ENCODE data around the gene ZNF831.

The ZNF831 gene

GRCh38 chr20:59183751-59184150 lies 20.1 kb downstream of the ZNF831 start:
- no peak for TF ChIP-seq CTCF (IDR thresholded peaks at IDR 0.05; ENCODE audit: low read length, missing control alignments)
- DNase-seq (ENCODE audit: low read depth): no peak
- no peak overlapping the region for H3K4me3 ChIP-seq (replicated peaks; ENCODE audit: low read depth, low read length)

GRCh38 chr20:59184880-59185447 lies 21.3 kb downstream of the ZNF831 start:
- TF ChIP-seq CTCF (IDR thresholded peaks at IDR 0.05; ENCODE audit: low read length, missing control alignments): no peak

GRCh38 chr20:59185809-59186208 lies 22.2 kb downstream of the ZNF831 start:
- no peak for DNase-seq (ENCODE audit: low read depth)
- no peak for TF ChIP-seq CTCF (IDR thresholded peaks at IDR 0.05; ENCODE audit: low read length, missing control alignments)
- H3K4me3 ChIP-seq (replicated peaks; ENCODE audit: low read depth, low read length): no peak overlapping the region

More at GRCh38 chr20:59184880-59185447, 21.3 kb downstream of the ZNF831 start:
- no peak for DNase-seq (ENCODE audit: low read depth)
- no peak overlapping the region for H3K4me3 ChIP-seq (replicated peaks; ENCODE audit: low read depth, low read length)

GRCh38 chr20:59190466-59190865 lies 26.8 kb downstream of the ZNF831 start:
- H3K4me3 ChIP-seq (replicated peaks; ENCODE audit: low read depth, low read length): no peak overlapping the region
- TF ChIP-seq CTCF (IDR thresholded peaks at IDR 0.05; ENCODE audit: low read length, missing control alignments): no peak
- DNase-seq (ENCODE audit: low read depth): no peak

GRCh38 chr20:59191036-59191755 lies 27.6 kb downstream of the ZNF831 start:
- DNase-seq (ENCODE audit: low read depth): no peak
- H3K4me3 ChIP-seq (replicated peaks; ENCODE audit: low read depth, low read length): no peak overlapping the region
- TF ChIP-seq CTCF (IDR thresholded peaks at IDR 0.05; ENCODE audit: low read length, missing control alignments): no peak

GRCh38 chr20:59191756-59192532 lies 28.3 kb downstream of the ZNF831 start:
- TF ChIP-seq CTCF (IDR thresholded peaks at IDR 0.05; ENCODE audit: low read length, missing control alignments): no peak
- H3K4me3 ChIP-seq (replicated peaks; ENCODE audit: low read depth, low read length): no peak overlapping the region
- DNase-seq (ENCODE audit: low read depth): no peak
